Mammary epithelial cell (primary cell): ENCODE data around the gene SVBP.

Source experiments
- EZH2 ChIP-seq: IDR thresholded peaks from 2 replicates; pipeline ENCODE4 v1.6.1; 2012; ENCODE audit warnings: low read length, inconsistent platforms, borderline replicate concordance
- TF ChIP-seq, protein P1 (sequence below), 2 donors: IDR thresholded peaks in 1 of 2; conservative IDR thresholded peaks in 1 of 2; 2 replicates each; pipeline ENCODE4 v1.5.1; 2011 to 2012; ENCODE audit warnings: inconsistent platforms in 2 of 2, low read length in 2 of 2, mild to moderate bottlenecking in 2 of 2, control low read depth in 1 of 2, low read depth in 1 of 2; ENCODE audit not compliant: insufficient read depth in 1 of 2; ENCODE audit errors: extremely low read depth in 1 of 2

- TF ChIP-seq, protein P1, sequence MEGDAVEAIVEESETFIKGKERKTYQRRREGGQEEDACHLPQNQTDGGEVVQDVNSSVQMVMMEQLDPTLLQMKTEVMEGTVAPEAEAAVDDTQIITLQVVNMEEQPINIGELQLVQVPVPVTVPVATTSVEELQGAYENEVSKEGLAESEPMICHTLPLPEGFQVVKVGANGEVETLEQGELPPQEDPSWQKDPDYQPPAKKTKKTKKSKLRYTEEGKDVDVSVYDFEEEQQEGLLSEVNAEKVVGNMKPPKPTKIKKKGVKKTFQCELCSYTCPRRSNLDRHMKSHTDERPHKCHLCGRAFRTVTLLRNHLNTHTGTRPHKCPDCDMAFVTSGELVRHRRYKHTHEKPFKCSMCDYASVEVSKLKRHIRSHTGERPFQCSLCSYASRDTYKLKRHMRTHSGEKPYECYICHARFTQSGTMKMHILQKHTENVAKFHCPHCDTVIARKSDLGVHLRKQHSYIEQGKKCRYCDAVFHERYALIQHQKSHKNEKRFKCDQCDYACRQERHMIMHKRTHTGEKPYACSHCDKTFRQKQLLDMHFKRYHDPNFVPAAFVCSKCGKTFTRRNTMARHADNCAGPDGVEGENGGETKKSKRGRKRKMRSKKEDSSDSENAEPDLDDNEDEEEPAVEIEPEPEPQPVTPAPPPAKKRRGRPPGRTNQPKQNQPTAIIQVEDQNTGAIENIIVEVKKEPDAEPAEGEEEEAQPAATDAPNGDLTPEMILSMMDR (conservative IDR thresholded peaks at IDR 0.05 in 1 of 2, IDR thresholded peaks at IDR 0.05 in 1 of 2; ENCODE audit: extremely low read depth in 1 of 2, insufficient read depth in 1 of 2, low read depth in 1 of 2, low read length in 2 of 2): no peak
- no peak for TF ChIP-seq EZH2
Measured at GRCh38 chr1:42845866-42846256, 28.7 kb upstream of the SVBP start.
